T-cell (primary cell): Measurements from ENCODE around the gene PCGF2. TPM values are rescaled to one million over a fixed set of nuclear protein-coding genes. Genes with fewer than 3 reads are reported as not detected.
A peak's percentile ranks its signal among the peaks of the same experiment; 100 is the strongest.

Experiments used
- ATAC-seq, 4 experiments: fragments of 200-7000 bp in 3 of 4; fragments of 150-1000 bp in 1 of 4; cut with Tn5 transposase; replicated peaks in 1 of 4; 1 replicate in 3 of 4; 2 replicates in 1 of 4; pipeline ENCODE4 v1.10.0; 2021; ENCODE audit warnings: moderate library complexity in 3 of 4, mild to moderate bottlenecking in 2 of 4, moderate number of reproducible peaks in 1 of 4
- CTCF ChIA-PET, 2 donors: fragments of 300-600 bp; sonication (Branson Sonifier 250); formaldehyde crosslinking; loops; one replicate each; lab custom pipeline; 2022; ENCODE audit warnings: antibody characterized with exemption in 2 of 2; lab: Charles Lee
- POLR2A ChIA-PET, 2 donors: fragments of 300-600 bp; sonication (Branson Sonifier 250); formaldehyde crosslinking; loops; one replicate each; lab custom pipeline; 2022; ENCODE audit warnings: antibody characterized with exemption in 2 of 2; lab: Charles Lee
- DNase-seq, 35 experiments: peaks; one replicate each; pipeline versions ENCODE4 v3.0.0 to v3.0.0-alpha.2; 2013 to 2023
- H3K27ac ChIP-seq: one replicate; pipeline ENCODE4 v1.5.1; 2013; ENCODE audit warnings: low read length
- H3K27me3 ChIP-seq, 2 experiments: replicated peaks in 1 of 2; 1 replicate in 1 of 2; 2 replicates in 1 of 2; pipeline versions ENCODE4 v1.6.1 to v1.7.0; 2013; ENCODE audit warnings: low read length in 1 of 2, mixed read lengths in 1 of 2; ENCODE audit not compliant: control insufficient read depth in 2 of 2, insufficient read depth in 2 of 2; ENCODE audit errors: extremely low read depth in 1 of 2
- H3K36me3 ChIP-seq, 2 donors: 1 replicate in 1 of 2; 2 replicates in 1 of 2; pipeline versions ENCODE4 v1.6.1 to v1.7.0; 2013; ENCODE audit warnings: low read length in 1 of 2; ENCODE audit not compliant: control insufficient read depth in 2 of 2, insufficient read depth in 1 of 2; ENCODE audit errors: extremely low read depth in 1 of 2
- H3K4me1 ChIP-seq, 2 experiments: 1 replicate in 1 of 2; 2 replicates in 1 of 2; pipeline versions ENCODE4 v1.6.1 to v1.7.0; 2013; ENCODE audit warnings: low read length in 2 of 2, mixed read lengths in 1 of 2; ENCODE audit not compliant: insufficient read depth in 2 of 2, control insufficient read depth in 1 of 2; ENCODE audit errors: extremely low read depth in 1 of 2
- H3K4me3 ChIP-seq, 2 donors: 1 replicate in 1 of 2; 2 replicates in 1 of 2; pipeline versions ENCODE4 v1.5.1 to v1.7.0; 2013; ENCODE audit warnings: mild to moderate bottlenecking in 2 of 2, low read length in 1 of 2, moderate library complexity in 1 of 2; ENCODE audit not compliant: control insufficient read depth in 1 of 2; ENCODE audit errors: extremely low read depth in 1 of 2
- H3K9me3 ChIP-seq: 2 replicates; pipeline ENCODE4 v1.7.0; 2013
- H3K27ac Mint-ChIP-seq, 2 donors: one replicate each; pipeline ENCODE4 v1.8.0; 2020 to 2021; ENCODE audit warnings: mild to moderate bottlenecking in 2 of 2, mixed read lengths in 2 of 2
- H3K27me3 Mint-ChIP-seq, 2 donors: one replicate each; pipeline ENCODE4 v1.8.0; 2021 to 2022; ENCODE audit warnings: mixed read lengths in 2 of 2
- H3K36me3 Mint-ChIP-seq: one replicate; pipeline ENCODE4 v1.8.0; 2021; ENCODE audit warnings: mixed read lengths
- H3K4me1 Mint-ChIP-seq, 3 donors: one replicate each; pipeline ENCODE4 v1.8.0; 2020 to 2022; ENCODE audit warnings: mixed read lengths in 3 of 3, mild to moderate bottlenecking in 1 of 3
- H3K4me3 Mint-ChIP-seq, 3 donors: one replicate each; pipeline ENCODE4 v1.8.0; 2020 to 2022; ENCODE audit warnings: mild to moderate bottlenecking in 3 of 3, mixed read lengths in 3 of 3, moderate library complexity in 3 of 3
- H3K9me3 Mint-ChIP-seq, 3 donors: one replicate each; pipeline ENCODE4 v1.8.0; 2020 to 2022; ENCODE audit warnings: mixed read lengths in 3 of 3
- WGBS: methylation state at CpG from one replicate; pipeline ENCODE4 v1.1.5; 2013; ENCODE audit warnings: missing lambda C conversion rate; ENCODE audit not compliant: insufficient coverage; 5-methylcytosine and 5-hydroxymethylcytosine counted together
- total RNA-seq, 35 experiments: library from RNA in 6 of 35; stranded (reverse) in 6 of 35; fragments of 120-200 nt in 1 of 35; gene quantifications; one replicate each; pipeline versions ENCODE4 v1.2.1 to v1.2.4 and lab custom pipeline; 2013 to 2026

The PCGF2 gene
- total RNA-seq (under 1 TPM in 3 of 5 donors, not detected in 2; 0.28 to 0.69 (median 0.53) TPM), total RNA-seq (lab: John Stamatoyannopoulos, UW) (0 to 0.51 (median 0.06) reads per million in 29 experiments)
- 0.17 TPM for total RNA-seq (2013)

DNA sequence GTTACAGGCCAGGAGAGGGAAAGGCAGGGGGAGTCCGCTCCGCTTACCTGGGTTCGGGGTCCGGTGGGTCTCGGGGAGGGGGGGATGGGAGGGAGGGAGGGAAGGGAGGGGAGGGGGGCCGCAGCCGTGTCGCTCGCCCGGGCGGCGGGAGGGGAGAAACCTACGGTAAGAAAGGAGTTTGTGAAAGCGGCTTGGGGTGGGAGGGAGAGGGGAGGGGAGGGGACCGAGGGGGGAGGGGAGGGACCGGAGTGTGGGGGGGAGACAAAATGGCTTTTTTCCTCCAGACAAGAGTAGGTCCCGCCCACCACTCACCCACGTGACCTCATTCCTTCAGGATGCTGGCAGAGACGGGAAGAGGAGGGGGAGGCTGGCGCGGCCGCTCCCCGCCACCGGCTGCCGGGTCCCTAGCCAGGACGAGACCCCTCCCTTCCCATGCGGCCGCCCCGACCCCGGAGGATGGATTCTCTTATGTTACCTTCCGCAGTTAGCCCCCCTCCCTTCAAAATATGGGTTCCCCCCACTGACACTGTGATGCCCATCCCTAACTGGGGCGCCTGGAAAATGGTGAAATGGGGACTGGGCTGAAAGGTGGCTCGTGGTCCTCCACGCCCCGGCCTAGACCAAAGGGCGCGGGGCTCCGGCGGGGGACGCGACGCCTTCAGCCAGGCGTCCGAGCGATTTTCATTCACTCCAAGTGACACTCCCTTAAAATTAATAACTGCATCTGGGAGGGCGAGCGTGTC lies at the start of gene PCGF2:
PCGF2 (minus strand) TSS at position 188 of the 743 bp plus-strand sequence. CDS start 7,934 bp downstream, outside the sequence.
- no peak within 1 kb of the TSS for H3K27ac Mint-ChIP-seq
- peaks cover 36 to 68% of the 10 kb centered on the region in 2 experiments for H3K4me1 ChIP-seq
- no peak within 1 kb of the TSS for H3K27ac ChIP-seq
- peak within 1 kb of the TSS; percentile 64 to 88 (median 72) for H3K4me3 Mint-ChIP-seq
- ChIA-PET CTCF (no interaction called here), POLR2A (no interaction called here)
- H3K9me3 ChIP-seq: no peaks in the 10 kb centered on the region
- no peak for ATAC-seq
- H3K4me3 ChIP-seq: peak within 1 kb of the TSS; percentile 38 to 72
- H3K36me3 ChIP-seq: no peaks in the 10 kb centered on the region
- no peaks in the 10 kb centered on the region for H3K9me3 Mint-ChIP-seq
- no peak for DNase-seq
- H3K27me3 ChIP-seq: peaks cover 4 to 70% of the 10 kb centered on the region in 2 experiments
- WGBS: 3% methylated on average over 12 of the region's 47 CpGs
- peaks cover 49 to 51% (median 49%) of the 10 kb centered on the region in 3 donors for H3K4me1 Mint-ChIP-seq
- peaks cover 21 to 63% of the 10 kb centered on the region in 2 donors for H3K27me3 Mint-ChIP-seq
- H3K36me3 Mint-ChIP-seq: peaks cover 3% of the 10 kb centered on the region

- peaks cover 21% of the 10 kb centered on the region for H3K36me3 Mint-ChIP-seq
- H3K9me3 Mint-ChIP-seq: no peaks in the 10 kb centered on the region
- H3K27ac Mint-ChIP-seq: peak overlapping the region; percentile 91 to 94
- H3K27me3 Mint-ChIP-seq: no peaks in the 10 kb centered on the region
- 87% methylated on average over 5 of the region's 6 CpGs for WGBS
- ChIA-PET POLR2A (no interaction called here), CTCF (no interaction called here)
- peaks cover 0 to 29% of the 10 kb centered on the region in 2 donors for H3K36me3 ChIP-seq
- no peaks in the 10 kb centered on the region for H3K9me3 ChIP-seq
- no peaks in the 10 kb centered on the region for H3K27me3 ChIP-seq
- ATAC-seq: no peak
- peaks cover 48 to 60% (median 55%) of the 10 kb centered on the region in 3 donors for H3K4me1 Mint-ChIP-seq
- H3K4me1 ChIP-seq: peaks cover 17 to 22% of the 10 kb centered on the region in 2 experiments
- peak overlapping the region; percentile 60 to 68 for H3K4me3 ChIP-seq
- H3K4me3 Mint-ChIP-seq: peak overlapping the region; percentile 87 to 95 (median 94)
- peak overlapping the region; percentile 28 for H3K27ac ChIP-seq
- no peak for DNase-seq
Measured at GRCh38 chr17:38797828-38798227, 49.7 kb upstream of the PCGF2 start.

DNA sequence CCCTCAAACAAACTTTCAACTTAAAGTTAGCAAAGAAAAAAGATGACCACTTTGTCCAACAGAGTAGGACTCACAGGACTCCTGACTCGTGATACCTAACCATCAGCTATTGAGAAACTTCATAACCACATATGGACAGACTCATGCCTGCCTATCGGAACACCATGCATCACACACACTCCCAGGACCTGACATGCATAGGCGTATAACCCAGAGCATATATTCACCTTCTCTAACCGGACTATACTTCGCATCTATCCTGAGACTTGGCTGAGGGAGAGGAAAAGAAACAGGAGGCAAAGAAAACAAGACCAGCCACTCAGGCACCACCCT lies 49.0 kb upstream of the PCGF2 start:
- Mint-ChIP-seq H3K36me3 (peaks cover 20% of the 10 kb centered on the region), H3K4me1 (peaks cover 53 to 60% (median 59%) of the 10 kb centered on the region in 3 donors), H3K27ac (peak overlapping the region; percentile 91 to 94), H3K4me3 (peak overlapping the region; percentile 35 to 95 (median 94)), H3K9me3 (no peaks in the 10 kb centered on the region), H3K27me3 (no peaks in the 10 kb centered on the region)
- Histone ChIP-seq H3K27ac (no peak overlapping the region), H3K4me1 (peaks cover 17 to 22% of the 10 kb centered on the region in 2 experiments), H3K36me3 (peaks cover 0 to 22% of the 10 kb centered on the region in 2 donors), H3K9me3 (no peaks in the 10 kb centered on the region), H3K27me3 (no peaks in the 10 kb centered on the region), H3K4me3 (no peak overlapping the region)
- DNase-seq (no peak), ATAC-seq (no peak)
- WGBS: 73% methylated on average over 2 of the region's 5 CpGs
- ChIA-PET POLR2A (no interaction called here), CTCF (no interaction called here)

DNA sequence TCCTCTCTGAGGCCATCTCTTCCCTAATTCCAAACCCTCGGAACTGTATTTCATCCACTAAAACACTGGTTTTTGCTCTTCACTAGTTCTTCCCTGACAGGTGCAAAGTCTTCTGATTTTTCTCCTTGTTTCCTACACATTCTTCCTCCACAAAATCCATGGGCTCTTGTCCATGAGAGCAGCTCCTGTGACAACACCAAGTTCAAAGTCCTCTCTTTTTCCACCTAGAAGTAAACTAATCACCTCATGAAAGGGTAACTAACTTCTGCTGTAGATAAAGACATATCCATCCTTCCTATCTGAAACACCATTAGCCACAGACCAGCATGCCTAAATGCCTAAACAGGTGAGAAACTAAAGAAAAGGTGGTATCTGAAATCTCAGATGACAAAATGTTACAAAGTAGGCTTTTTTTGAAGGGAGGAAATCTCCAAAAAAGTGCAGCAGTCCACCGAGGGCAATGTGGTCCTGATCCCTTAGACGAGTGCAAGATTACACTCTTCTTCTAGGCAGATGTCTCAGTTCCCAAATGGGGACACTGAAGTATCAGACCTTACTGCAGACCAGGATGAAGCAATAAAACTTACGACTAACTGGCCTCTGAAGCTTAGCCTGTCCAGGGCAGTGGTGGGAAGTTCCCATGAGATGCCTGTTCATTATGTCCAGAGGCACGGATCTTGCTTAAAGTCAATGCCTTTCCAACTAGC lies 48.5 kb upstream of the PCGF2 start:
- peak overlapping the region; percentile 91 to 94 for H3K27ac Mint-ChIP-seq
- POLR2A ChIA-PET: no interaction called here

DNA sequence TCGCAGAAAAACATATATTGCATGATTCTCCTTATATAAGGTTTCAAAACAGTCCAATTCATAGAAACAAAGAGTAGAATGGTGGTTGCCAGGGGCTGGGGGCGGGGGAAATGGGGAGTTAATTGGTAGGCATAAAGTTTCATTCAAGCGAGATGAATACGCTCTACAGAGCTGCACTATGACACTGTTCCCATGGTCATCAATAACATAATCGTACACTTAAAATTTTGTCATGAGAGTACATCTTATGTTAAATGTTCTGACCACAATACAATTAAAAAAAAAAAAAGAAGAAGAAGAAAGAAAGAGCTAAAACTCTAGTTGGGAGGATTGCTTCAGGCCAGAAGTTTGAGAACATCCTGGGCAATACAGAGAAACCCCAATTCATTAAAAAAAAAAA lies 46.1 kb upstream of the PCGF2 start:
- no peak overlapping the region for H3K27ac Mint-ChIP-seq
- peaks cover 60% of the 10 kb centered on the region in 3 donors for H3K4me1 Mint-ChIP-seq
- H3K27me3 Mint-ChIP-seq: no peaks in the 10 kb centered on the region
- no peak overlapping the region for H3K4me3 Mint-ChIP-seq
- no peaks in the 10 kb centered on the region for H3K9me3 ChIP-seq
- POLR2A ChIA-PET: interaction anchor here (0.6 to 0.7 kb wide), 6 partner anchors 9 to 406 kb away, joined by 3 to 7 read pairs (median 4); partner anchors contain the start of gene RPL19 (in 1 of the 2)
- H3K27me3 ChIP-seq: no peaks in the 10 kb centered on the region
- peaks cover 0 to 16% of the 10 kb centered on the region in 2 donors for H3K36me3 ChIP-seq
- no peak for DNase-seq
- no peaks in the 10 kb centered on the region for H3K9me3 Mint-ChIP-seq
- WGBS: no CpG with 5 or more reads among the region's 5 CpGs
- CTCF ChIA-PET: interaction anchor here (0.6 to 0.7 kb wide), 4 partner anchors 18 to 241 kb away, joined by 3 to 4 read pairs (median 3); no protein-coding TSS in a partner anchor
- H3K27ac ChIP-seq: no peak overlapping the region
- peaks cover 17 to 22% of the 10 kb centered on the region in 2 experiments for H3K4me1 ChIP-seq
- H3K4me3 ChIP-seq: no peak overlapping the region
- peaks cover 14% of the 10 kb centered on the region for H3K36me3 Mint-ChIP-seq
- ATAC-seq: no peak

More for the DNA sequence above, 48.5 kb upstream of the PCGF2 start:
- H3K4me1 ChIP-seq: peaks cover 17 to 22% of the 10 kb centered on the region in 2 experiments
- H3K27ac ChIP-seq: no peak overlapping the region
- 100% methylated on average over 3 of the region's 5 CpGs for WGBS
- H3K27me3 ChIP-seq: no peaks in the 10 kb centered on the region
- DNase-seq: no peak
- no peak overlapping the region for H3K4me3 ChIP-seq
- CTCF ChIA-PET: no interaction called here
- H3K9me3 ChIP-seq: no peaks in the 10 kb centered on the region
- Mint-ChIP-seq H3K4me1 (peaks cover 55 to 61% (median 60%) of the 10 kb centered on the region in 3 donors), H3K36me3 (peaks cover 16% of the 10 kb centered on the region), H3K4me3 (peak overlapping the region in 1 of 3 donors; percentile 95), H3K9me3 (no peaks in the 10 kb centered on the region), H3K27me3 (no peaks in the 10 kb centered on the region)
- no peak for ATAC-seq
- peaks cover 0 to 16% of the 10 kb centered on the region in 2 donors for H3K36me3 ChIP-seq

GRCh38 chr17:38791162-38791561 lies 43.0 kb upstream of the PCGF2 start:
- ChIA-PET CTCF (interaction anchor here in 1 of 2 donors (0.6 kb wide), 1 partner anchor 77 kb away, joined by 6 read pairs; no protein-coding TSS in a partner anchor), POLR2A (interaction anchor here in 1 of 2 donors (0.6 kb wide), 1 partner anchor 29 kb away, joined by 7 read pairs; no protein-coding TSS in a partner anchor)
- peaks cover 5 to 25% of the 10 kb centered on the region in 2 donors for H3K36me3 ChIP-seq
- H3K27ac ChIP-seq: no peak overlapping the region
- no peak for ATAC-seq
- no peak overlapping the region for H3K27ac Mint-ChIP-seq
- no peaks in the 10 kb centered on the region for H3K27me3 ChIP-seq
- H3K4me3 ChIP-seq: no peak overlapping the region
- peaks cover 15% of the 10 kb centered on the region for H3K36me3 Mint-ChIP-seq
- H3K4me1 Mint-ChIP-seq: peaks cover 37 to 40% (median 39%) of the 10 kb centered on the region in 3 donors
- no peak overlapping the region for H3K4me3 Mint-ChIP-seq
- no peaks in the 10 kb centered on the region for H3K9me3 Mint-ChIP-seq
- WGBS: no CpG with 5 or more reads among the region's 5 CpGs
- H3K4me1 ChIP-seq: peaks cover 0 to 4% of the 10 kb centered on the region in 2 experiments
- no peak for DNase-seq
- no peaks in the 10 kb centered on the region for H3K27me3 Mint-ChIP-seq
- no peaks in the 10 kb centered on the region for H3K9me3 ChIP-seq
